ENCODE results near the gene SARDH. TPM values are rescaled to one million over a fixed set of nuclear protein-coding genes. Genes with fewer than 3 reads are reported as not detected.

SARDH gene
- total RNA-seq, 4 donors from 2014 or later: 0.10 to 0.29 TPM; not detected in 2

DNA sequence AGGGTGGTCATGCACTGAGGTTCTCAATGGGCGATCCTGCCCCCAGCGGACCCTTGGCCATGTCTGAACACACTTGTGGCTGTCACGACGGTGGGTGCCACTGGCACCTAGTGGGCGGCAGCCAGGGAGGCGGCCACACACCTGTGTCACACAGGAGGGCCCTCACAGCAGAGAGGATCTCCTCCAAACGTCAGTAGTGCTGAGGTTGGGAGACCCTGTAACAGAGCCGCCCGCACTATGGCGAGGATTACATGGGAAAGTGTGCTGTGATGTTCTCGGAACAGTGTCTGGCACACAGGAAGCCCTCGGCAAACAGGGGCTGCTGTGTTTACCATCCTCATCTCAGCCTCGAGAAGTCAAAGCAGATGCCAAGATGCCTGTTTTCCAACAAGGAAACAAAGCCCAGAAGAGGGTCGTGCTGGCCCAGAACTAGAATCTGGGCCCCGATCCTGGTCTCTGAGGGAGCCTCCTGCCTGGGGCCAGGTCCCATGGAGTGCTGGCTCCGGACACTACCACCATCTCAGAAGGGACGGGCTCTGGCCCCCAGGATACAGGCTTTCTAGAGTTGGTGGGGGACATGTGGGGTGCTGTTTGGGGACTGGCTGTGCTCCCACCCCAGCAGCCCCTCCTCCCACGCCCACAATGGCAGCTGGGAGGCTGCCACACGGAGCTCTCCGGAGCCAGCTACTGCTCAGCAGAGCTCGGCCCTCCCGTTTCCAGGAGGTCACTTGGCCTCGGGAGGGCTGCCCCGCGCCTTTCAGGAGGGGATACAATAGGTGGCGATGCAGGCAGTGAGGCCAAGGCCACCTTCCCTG, 53.8 kb downstream of the SARDH start:
- 53 to 68% methylated on average over 23 to 24 of the region's 26 CpGs for WGBS, 2 donors
- H3K4me3 ChIP-seq (ENCODE audit: low read depth, poor library complexity, severe bottlenecking): no peak overlapping the region
- no peak for DNase-seq (ENCODE audit: low spot score in 2 of 2)
- intact Hi-C loops (cut with DNase I; ENCODE audit: low total_unique reads): no loop called here
- TF ChIP-seq, protein P1, sequence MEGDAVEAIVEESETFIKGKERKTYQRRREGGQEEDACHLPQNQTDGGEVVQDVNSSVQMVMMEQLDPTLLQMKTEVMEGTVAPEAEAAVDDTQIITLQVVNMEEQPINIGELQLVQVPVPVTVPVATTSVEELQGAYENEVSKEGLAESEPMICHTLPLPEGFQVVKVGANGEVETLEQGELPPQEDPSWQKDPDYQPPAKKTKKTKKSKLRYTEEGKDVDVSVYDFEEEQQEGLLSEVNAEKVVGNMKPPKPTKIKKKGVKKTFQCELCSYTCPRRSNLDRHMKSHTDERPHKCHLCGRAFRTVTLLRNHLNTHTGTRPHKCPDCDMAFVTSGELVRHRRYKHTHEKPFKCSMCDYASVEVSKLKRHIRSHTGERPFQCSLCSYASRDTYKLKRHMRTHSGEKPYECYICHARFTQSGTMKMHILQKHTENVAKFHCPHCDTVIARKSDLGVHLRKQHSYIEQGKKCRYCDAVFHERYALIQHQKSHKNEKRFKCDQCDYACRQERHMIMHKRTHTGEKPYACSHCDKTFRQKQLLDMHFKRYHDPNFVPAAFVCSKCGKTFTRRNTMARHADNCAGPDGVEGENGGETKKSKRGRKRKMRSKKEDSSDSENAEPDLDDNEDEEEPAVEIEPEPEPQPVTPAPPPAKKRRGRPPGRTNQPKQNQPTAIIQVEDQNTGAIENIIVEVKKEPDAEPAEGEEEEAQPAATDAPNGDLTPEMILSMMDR (IDR thresholded peaks at IDR 0.05): no peak
- TF ChIP-seq POLR2A (IDR thresholded peaks at IDR 0.05): no peak

DNA sequence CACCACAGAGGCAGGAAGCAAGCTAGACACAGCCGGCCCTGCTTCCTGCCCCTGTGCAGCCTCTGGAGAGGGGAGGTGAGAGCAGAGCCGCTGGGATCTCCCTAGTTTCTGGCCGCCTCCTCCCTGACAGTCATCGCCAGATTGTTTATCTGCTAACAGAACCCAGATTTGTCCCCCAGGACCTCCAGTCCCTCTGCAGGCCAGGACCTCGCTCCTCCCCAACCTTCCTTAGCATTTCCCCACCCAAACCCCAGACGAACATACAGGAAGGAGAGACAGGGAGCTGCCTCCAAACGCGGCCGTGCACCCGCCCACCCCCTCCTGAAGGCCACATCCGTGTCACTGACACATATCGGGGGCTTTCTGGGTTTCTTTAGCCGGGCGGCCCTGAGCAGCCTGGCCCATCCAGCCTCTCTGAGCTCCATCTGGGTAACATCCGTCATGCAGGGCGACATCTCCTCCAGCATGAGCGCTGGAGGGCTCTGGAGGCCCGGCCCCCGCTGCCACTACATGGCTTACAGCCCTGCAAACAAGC, 54.5 kb downstream of the SARDH start:
- WGBS, 2 donors: 27 to 45% methylated on average over 14 to 19 of the region's 19 CpGs

DNA sequence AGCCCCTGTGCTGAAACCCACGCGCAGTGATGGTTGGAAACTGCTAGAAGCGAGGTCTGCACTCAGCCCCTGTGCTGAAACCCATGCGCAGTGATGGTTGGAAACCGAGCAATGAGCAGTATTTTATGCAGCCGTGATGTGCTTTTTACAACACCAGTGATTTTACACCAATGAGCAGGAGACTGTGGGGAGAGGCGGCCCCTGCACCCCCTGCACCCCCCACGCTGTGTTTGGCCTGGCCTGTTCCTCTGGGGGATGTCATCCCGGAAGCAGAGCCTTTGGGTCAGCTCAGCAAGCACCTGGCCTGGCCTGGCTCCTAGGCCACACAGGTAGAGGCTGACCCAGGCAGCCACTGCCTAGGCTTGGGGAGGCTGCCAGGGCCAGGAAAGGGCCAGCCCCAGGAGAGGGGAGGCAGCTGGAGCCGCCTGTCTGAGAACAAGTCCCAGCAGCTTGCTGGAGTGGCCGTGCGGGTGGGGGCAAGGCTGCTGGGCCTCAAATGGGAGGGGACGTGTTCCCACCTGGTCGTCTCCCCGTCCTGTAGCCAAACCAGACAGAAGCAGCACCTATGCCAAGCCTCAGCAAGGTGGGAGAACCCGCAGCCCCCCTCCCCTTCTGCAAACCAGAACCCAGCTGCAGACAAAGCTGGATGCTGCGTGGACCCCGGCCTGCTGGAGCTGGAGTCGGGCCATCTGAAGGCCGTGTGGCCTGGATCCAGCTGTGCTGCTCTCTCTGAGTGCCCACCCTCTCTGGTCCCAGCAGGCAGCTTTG, 55.1 kb downstream of the SARDH start:
- intact Hi-C loops (cut with DNase I; ENCODE audit: low total_unique reads): no loop called here
- no peak overlapping the region for H3K4me3 ChIP-seq (ENCODE audit: low read depth, poor library complexity, severe bottlenecking)
- WGBS, 2 donors: 72 to 77% methylated on average over 11 to 17 of the region's 20 CpGs
- TF ChIP-seq, protein P1 (IDR thresholded peaks at IDR 0.05): no peak
- TF ChIP-seq POLR2A (IDR thresholded peaks at IDR 0.05): no peak
- DNase-seq (ENCODE audit: low spot score in 2 of 2): no peak

More for the DNA sequence above, 54.5 kb downstream of the SARDH start:
- no peak for TF ChIP-seq POLR2A (IDR thresholded peaks at IDR 0.05)
- TF ChIP-seq, protein P1 (IDR thresholded peaks at IDR 0.05): no peak
- intact Hi-C loops (cut with DNase I; ENCODE audit: low total_unique reads): no loop called here
- DNase-seq (ENCODE audit: low spot score in 2 of 2): no peak
- H3K4me3 ChIP-seq (ENCODE audit: low read depth, poor library complexity, severe bottlenecking): no peak overlapping the region

DNA sequence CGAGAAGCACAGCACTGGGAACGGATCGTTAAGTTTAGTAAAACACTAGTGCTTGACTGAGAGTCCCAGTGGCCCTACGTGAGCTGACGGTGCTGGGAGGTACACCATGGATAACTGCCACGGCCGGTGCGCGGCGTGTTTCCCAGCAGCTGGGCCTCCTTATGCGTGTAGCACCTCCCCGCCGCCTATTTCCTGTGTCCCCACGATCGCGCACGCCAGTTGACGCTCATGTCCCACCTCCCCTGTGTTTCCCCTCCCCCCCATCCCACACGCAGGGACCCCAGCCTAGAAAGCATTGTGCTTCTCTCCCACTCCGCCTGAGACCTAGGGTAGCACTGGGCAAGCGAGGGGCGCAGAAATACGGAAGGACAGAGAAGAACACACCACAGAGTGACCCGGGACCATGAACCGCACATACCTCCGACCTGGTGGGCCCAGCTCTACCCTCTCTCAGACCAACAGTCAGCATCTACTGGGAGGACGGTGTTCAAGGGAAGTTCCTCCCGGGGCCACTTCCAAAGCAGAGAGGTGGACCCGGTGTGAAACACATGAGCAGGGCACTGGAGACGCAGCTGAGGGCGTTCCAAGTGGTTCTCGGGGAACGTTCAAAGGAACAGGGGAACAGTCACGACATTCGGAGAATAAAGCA, 56.4 kb downstream of the SARDH start:
- TF ChIP-seq, protein P1 (IDR thresholded peaks at IDR 0.05): no peak
- TF ChIP-seq POLR2A (IDR thresholded peaks at IDR 0.05): no peak
- no peak for DNase-seq (ENCODE audit: low spot score in 2 of 2)
- intact Hi-C loops (cut with DNase I; ENCODE audit: low total_unique reads): no loop called here
- no peak overlapping the region for H3K4me3 ChIP-seq (ENCODE audit: low read depth, poor library complexity, severe bottlenecking)
- 93 to 95% methylated on average over 35 of the region's 35 CpGs for WGBS, 2 donors

DNA sequence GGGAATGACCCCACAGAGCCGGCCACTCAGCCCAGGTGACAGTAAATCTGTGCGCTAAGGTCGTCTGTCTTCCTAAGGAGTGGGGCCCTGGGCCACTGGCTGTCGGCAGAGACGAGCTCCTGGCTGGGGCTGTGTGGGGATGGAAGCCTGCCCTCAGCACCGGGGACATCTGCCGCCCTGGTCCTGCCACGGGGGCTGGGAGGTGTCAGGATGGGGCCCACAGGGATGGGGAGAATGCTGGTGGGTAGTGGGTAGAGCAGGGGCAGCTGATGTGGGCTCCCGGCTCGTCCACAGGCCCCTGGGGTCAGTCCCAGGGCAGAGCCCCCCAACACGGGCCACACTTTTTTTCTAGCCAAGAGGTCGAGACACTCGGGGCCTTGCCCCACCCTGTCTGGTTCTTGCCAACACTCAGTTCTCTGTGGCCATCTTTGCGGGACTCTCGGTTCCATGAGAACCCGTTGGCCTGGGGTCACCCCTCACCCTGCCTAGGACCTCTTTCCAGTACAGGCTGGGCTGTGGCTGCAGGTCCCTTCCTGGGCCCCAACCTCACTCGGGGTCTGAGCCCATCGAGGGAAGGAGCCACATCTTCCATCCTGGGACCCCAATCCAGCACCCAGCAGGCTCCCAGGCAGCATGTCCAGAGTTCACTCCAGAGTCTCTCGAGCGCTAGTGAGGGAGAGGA, 57.0 kb downstream of the SARDH start:
- no peak overlapping the region for H3K4me3 ChIP-seq (ENCODE audit: low read depth, poor library complexity, severe bottlenecking)
- no peak for TF ChIP-seq POLR2A (IDR thresholded peaks at IDR 0.05)
- TF ChIP-seq, protein P1 (IDR thresholded peaks at IDR 0.05): no peak
- WGBS, 2 donors: 84 to 92% methylated on average over 20 of the region's 20 CpGs
- DNase-seq (ENCODE audit: low spot score in 2 of 2): no peak
- intact Hi-C loops (cut with DNase I; ENCODE audit: low total_unique reads): no loop called here
